ENCODE measurements around the gene SMCO2.

GRCh38 chr12:27535318-27535717, 88.8 kb downstream of the SMCO2 start:
- TF ChIP-seq CTCF (conservative IDR thresholded peaks at IDR 0.05; ENCODE audit: low read depth, low read length) (no peak), EZH2 (IDR thresholded peaks at IDR 0.05; ENCODE audit: low read length, unreplicated experiment) (no peak)
